GM19023 (cell line): ENCODE data around the gene E2F3.

Experiments used
- ATAC-seq: cut with Tn5 transposase; IDR thresholded peaks from one replicate; pipeline ENCODE4 v1.9.1; 2021; ENCODE audit warnings: mild to moderate bottlenecking, moderate library complexity; ENCODE audit not compliant: unreplicated experiment

Gene E2F3

DNA sequence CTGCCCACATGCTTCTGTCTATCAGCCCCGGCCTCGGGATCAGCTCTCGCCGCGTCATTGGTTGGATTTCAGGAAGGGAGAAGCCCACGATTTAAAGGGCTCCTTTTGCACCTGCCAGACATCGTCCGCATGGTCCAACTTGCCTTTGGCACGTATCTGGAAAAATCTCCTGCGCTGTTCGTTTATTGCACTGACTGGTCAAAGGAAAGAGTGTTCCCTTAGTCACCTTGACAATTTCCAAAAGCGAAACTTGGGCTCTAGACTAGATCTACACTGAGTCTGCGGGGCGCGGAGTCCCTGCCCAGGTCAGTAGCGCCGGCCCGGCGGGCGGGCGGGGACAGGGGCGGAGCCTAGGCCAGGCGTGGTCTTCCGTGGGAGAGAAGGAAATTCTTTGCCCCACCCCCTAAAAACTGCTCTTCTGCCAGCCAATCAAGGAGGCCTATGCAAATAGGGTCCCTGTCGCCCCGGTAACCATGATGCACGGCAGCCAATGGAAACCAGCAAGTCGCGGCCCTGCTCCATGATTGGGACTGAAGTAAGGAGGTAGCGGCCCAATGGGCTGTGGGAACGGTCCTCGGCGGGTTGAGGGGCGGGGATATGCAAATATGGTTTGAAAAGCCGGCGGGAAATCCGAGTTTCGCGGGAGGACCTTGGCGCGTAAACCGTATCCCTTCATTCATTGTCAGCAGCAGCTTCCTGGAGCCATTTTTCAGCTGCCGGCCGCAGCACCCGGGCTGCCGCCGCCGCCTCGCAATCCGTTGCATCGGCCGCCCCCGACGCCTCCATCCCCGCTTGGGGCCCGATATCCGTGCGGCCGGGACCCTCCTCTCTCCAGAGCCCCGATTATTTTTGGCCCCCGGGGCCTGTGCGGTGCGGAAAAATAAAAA is at the start of gene E2F3:
E2F3 (plus strand) TSS at position 675 of the 887 bp plus-strand sequence. CDS start 354 bp downstream, outside the sequence.
- ATAC-seq: peak; percentile 84

DNA sequence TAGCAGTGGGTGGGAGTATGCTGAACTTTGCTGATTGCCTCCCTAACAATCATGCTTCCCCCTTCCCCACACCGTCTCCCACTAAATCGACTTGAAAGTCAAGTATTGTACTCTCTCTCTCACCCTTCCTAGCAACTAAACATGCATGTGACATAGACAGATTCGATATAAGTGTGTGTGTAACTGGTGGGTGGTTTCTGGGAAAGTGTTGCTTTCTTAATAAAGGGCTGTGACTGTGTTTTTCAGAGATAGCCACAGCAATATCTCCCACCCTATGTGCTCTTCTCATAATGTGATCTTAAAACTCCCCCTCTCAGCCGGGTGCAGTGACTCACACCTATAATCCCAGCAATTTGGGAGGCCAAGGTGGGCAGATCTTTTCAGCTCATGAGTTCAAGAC is 49.3 kb upstream of the E2F3 start:
- no peak for ATAC-seq

DNA sequence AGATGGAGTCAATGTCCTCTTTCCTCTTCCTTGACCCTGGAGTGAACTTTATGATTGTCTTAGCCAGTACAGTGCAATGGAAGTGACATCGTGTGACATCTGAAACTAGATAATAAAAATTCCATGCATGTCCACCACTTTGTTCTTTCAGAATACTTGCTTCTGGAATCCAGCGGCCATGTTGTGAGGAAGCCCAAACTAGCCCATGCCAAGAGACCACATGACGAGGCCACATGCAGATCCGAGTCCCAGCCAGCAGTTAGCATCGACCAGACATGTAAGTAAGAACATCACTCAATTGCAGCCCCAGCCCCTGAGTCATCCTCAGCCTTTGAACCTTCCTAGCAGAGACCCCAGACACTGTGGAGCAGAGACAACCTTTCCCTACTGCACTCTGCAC is 48.5 kb upstream of the E2F3 start:
- ATAC-seq: no peak

DNA sequence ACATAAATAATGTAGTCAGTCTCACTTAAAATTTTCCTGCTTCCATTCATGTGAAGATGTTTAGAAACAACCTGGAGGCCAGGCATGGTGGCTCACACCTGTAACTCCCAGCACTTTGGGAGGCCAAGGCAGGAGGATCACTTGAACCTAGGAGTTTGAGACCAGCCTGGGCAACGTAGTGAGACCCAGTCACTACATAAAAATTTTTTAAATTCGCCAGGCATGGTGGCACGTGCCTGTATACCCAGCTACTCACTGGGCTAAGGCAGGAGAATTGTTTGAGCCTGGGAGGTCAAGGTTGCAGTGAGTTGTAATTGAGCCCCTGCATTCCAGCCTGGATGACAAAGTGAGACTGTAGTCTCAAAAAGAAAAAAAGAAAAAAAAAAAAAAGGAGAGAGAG is 47.3 kb upstream of the E2F3 start:
- no peak for ATAC-seq

DNA sequence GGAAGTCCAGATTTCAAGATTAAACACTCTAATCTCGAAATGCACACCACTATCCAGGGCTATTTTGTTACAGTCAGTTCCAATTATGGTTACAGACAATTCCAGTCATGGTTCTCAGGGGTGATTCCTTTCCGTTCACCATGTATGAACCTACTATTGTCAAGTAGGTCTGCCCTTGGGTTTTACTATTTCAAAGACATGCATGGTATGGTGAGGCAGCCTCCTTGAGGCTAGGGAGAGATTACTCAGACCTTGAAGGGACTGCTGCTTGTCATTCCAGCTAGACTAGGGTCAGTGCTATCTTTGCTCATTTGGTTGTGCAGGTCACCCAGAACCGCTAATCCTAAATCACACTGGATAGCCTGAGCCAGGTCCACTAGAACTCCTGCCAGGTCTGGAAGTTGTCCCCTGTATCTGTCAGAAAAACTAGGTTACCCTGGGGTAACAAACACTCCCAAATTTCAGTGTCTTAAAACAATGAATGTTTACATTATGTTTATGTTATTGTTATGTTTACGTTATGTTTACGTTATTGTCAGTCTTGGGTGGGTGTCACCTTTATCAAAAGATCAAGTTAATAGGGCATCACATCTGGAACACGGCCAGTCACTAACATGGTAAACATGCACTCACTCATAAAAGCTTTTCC is 41.1 kb upstream of the E2F3 start:
- no peak for ATAC-seq

DNA sequence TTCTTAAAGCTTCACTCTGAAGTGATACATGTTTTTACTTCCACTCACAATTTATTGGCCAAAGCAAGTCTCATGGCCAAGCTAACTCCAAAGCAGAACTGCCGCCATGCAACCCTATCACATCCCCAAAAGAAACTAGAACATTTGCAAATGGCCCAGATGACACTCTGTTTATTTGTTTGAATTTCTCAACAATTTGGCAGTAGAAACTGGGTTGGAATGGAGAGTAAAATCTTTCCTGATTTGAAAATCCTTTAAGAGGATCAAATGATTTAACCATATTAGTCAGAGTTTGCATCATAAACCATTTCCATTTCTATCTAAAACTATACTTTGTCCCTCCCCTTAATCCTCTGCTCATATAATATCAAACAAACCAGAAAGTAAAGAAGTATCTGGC is 39.1 kb upstream of the E2F3 start:
- ATAC-seq: no peak

DNA sequence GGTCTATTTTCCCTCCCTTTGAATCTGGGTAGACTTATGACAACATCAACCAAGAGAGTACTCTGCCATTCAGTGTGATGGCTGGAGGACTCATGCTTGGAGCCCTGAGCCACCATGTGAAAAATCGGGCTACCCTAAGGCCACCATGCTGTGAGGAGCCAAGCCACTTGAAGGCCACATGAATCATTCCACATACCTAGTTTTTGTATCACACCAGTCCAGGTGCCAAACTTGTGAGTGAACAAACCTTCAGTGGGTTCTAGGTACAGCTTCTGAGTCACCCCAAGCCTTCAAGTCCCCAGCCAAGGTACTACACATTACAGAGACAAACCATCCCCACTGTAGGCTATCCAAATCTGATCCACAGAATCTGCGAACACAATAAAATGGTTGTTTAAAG is 37.4 kb upstream of the E2F3 start:
- ATAC-seq: no peak

DNA sequence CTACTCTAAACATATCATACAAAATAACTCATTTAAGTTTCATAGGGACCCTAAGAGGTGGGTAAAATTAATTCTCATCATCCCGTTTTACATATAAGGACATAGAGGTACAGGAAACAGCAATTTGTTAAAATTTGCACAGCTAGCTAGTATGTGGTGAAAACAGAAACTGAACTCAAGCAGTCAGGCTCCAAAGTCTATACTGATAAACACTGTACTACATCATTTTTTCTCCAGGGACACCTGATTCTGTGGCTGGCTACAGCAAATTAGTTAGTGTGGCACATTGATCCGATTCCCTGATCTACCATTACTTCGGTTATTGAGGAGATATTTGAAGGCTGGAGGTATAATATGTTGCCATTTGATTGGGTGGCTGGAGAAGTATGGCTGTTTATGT is 36.2 kb upstream of the E2F3 start:
- peak; percentile 81 for ATAC-seq

DNA sequence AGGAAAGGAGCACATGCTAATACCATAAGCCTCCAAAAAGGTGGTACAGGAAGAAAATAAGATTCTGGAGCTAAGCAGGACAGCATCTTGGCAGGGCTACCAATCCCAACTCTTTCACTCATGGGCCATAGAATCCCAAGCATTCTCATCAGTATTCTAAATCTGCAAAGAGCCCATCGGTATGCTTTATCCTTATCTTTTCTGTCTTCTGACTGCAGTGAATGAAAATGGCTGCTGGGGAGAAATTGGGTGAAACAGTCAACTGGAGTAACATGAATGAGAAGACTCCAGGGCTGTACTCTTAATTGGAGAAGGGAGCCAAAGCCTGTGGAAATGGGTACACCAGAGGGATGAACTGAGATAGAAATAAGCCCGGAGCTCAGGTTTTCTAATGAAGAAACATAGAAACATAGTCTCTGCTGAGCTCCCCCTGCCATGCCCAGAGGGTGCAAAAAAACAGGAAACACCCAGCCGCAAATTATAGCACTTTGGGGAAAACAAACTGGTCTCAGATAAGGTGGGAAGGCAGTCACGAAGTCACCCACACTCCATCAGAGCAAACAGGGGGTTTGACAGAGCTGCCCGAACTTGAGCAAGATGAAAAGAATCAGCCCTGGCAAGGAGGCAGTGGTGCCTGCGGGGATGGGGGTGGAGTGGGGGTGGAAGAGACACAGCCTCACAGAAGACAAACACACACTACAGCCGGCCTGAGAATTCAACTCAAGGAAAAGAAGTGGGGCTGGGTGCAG is 35.4 kb upstream of the E2F3 start:
- ATAC-seq: no peak

DNA sequence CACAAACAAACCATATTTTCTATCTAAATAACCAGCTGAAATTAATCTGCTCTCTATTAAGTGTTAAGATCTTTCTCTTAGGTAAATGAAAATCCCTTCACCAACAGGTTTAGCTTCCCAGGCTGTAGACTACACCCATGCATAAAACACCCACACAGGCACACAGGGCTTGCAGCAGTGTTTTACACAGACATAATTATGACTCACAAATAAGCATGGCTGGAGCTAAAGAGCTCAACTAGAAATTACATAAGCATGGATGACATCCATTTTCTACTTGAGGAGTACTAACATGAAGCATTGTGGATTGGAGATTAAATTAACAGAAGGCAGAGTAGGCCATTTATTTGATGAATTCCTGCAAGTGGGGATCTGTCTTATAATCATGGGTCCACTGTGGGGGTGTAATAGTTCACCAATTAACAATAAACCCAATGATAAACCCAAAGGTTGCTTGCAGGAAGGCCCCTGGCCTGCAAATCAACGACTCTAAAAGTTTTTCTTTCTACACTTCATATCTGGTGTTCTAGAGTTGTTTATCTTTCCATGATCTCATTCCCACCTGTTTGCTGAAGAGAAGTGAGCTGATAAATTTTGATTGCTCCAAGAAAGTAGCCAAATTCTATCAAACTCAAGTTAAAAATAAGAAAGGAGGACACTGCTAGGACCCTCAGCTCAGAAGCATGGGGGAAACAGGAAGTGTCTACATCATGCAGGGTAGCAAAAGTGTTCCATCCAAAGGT is 33.8 kb upstream of the E2F3 start:
- no peak for ATAC-seq

DNA sequence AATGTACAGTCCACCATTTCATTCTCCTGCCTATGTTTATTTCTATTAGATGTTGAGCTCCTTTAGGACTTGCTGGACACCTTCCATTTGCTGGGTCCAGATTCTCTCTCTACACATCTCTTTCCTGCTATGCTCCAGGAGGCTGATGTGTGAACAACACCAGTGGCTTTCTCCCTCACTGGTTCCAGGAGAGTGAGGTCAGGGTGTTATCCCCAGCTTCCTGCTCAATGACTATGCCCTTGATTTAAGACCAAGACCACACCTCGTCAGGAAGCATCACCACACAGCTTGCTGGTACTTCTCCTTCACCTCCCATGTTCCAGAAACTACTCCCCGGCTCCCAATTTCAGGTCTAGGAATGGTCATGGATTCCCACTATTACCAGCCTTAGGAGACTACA is 31.3 kb upstream of the E2F3 start:
- no peak for ATAC-seq

DNA sequence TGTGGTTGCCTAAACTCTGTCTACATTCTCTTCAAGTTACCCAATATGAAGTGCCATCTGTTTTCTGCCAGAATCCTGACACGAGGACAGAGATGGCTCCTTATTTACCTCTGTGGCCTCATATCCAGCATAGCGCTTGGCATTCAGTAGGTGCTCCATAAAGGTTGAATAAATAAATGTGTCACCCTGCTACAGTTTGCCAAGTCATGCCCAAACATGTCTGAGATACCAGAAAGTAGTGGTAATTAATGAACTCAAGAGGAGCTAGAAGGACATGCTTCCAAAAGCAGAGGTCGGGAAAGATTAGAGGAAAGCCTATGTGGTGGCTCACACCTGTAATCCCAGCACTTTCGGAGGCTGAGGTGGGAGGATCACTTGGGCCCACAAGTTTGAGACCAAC is 30.9 kb upstream of the E2F3 start:
- ATAC-seq: no peak

DNA sequence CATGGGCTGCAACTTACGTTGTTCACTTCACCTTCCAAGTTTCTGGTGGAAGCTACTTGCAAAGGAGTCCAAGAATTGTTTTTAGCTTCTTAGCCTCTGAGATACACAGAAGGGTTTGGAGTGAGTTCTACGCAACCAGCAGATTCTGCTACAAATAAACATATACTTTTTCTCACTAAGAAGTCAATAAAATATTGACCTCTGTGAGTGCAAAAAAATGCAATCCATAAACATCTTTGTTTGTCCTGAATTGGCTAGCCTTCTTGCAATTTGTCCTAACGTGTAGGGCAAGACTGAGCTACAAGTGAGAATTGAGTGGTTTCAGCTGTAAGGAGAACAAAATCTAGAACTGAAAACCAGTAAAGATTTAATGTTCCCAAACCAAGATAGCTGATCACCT is 26.2 kb upstream of the E2F3 start:
- ATAC-seq: no peak

DNA sequence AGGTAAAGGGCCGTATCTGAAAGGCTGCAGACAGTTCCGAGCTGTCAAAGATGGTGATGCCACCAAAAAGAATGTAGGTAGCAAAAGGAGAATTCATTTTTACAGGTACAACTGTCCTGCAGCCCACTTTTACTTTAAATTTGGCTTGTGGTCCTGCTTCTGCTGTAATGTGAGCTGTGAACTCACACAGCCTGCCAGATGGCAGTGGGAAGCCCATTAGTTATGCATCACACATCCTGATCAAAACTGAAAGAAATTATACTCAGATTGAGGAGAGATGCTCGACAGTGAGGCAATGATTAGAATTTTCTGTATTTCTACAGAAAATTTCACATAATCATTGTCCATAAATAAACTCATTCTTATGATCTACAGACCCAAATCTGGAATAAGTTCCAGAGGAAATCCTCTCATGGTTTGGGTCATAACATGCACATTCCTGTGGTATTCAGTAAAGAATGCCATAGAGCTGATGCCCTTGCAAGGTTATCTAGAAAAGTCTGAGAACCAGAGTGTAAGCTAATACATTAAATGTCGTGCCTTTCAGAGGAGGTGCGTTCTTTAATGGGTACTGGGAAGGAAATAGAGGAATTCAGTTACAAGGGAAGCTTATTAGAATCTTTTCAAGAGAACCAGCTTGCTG is 23.9 kb upstream of the E2F3 start:
- ATAC-seq: no peak

DNA sequence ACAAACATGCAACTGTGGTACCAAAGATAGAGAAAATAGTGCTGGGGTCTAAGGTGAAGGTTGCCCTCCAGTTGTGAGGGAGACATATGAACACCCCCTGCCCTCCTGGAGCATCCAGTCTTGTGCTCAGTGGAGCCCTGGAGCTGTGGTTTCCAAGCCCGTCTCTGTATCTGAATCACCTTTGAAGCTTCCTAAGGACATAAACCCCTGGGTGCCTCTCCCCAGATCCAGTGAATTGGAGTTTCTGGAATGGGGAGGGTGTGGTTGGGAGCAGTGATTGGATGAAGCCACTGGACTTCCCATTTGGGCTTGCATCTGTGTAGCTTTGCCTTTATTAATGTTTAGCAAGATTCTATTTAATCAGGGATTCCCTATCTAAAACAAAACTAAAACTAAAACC is 22.4 kb upstream of the E2F3 start:
- ATAC-seq: no peak

DNA sequence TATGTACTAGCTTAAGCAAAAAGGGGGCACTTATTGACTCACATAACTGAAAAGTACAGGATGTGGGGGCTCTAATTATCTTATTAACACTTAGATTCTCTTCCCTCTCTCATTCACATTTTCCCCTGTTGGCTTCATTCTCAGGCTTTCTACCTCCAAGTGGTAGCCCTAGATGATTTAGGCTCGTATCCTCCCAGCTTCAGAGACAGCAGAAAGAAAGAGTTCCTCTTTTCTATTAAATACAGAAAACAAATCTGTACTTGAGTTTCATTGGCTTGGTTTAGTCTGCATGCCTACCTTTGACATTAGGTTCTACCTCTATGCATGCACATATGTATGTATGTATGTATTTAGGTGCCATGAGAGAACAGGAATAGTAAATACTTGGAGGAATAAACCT is 15.5 kb upstream of the E2F3 start:
- no peak for ATAC-seq

DNA sequence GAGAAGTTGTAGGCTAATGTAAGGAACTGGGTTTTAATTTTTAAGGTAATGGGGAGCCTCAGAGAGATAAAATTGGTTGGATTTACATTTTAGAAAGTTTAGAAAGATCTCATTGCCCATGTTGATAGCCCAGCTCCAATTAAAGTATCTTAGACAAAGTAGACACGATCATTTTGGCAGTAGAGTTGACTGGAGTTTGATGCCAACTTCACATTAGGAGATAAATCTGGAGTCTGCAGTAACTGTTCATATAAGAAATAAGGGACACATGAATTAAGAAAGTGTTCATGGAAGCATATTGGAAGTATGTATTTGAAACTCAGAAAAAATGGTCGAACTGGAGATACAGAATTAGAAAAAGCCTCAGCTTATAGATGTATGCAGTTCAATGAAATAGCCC is 12.6 kb upstream of the E2F3 start:
- no peak for ATAC-seq

DNA sequence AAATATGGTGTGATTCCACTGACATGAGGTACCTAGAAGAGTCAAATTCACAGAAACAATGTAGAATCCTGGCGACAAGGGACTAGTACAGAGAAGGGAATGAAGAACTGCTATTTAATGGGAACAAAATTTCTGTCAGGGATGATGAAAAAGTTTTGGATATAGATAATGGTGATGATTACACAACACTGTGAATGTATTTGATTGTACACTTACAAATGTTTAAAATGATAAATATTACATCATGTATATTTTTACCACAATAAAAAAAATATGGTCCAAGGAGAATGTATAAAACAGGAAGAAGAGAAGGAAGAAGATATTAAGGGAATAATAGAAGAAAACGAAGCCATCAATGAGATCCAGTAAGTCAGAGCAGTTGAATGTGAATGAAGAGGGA is 8.4 kb upstream of the E2F3 start:
- ATAC-seq: no peak

DNA sequence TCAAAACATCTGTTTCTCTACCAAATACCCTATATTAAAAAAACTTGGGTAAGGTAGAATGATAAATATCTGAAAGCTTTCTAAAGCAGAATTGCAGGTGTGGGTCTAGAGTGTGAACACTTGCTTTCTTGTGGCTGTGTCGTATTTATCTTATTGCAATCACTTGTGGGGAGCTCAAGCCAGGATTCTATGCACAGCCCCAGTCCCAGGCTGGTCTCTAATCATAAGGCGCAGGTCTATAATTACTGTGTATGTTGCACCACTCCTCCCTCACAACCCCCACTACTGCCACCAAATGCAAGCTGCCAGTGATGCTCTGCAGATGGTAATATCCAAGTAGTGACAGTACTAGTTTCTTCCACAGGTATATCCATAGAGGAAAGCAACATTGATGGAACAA is 2.2 kb upstream of the E2F3 start:
- ATAC-seq: no peak

DNA sequence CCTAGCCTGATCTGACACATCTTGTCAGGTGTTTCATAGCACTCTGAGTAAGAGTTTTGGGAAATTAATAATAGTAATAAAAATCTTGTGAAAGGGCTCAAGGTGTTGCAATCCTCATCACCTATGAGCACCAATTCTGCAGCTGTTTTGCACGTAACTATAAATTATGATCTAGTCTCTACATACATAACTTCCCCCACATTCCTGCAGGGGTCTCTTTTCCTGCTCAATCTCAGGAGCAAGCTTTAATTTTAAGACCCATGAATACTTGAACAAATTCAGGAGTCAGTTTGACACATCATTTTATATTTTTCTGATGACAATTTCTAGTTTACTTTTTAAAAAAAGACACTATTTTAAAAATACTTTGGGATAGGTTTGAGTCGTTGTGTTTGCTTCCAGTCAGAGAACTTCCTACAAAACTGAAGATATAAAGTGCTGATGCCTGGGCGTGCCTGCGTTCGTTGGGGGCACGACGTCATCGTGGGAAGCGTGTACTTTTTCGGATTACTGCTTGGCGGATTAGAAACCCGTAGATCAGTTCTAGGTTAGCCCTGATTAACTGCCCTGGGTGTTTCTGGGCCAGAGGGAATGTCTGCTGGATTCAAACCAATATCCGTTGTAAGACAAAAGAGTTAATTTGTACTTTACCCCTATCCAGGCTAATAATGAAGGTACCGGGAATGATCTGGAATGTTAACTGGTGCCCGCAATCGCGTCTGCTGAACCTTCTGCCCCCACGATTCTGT is 1.0 kb upstream of the E2F3 start:
- ATAC-seq: no peak
